ENCODE data around the gene CDC34. TPM values are rescaled to one million over a fixed set of nuclear protein-coding genes. Genes with fewer than 3 reads are reported as not detected.

Gene CDC34
- total RNA-seq, 1 donor: 49.3 TPM

GRCh38 chr19:518598-519231, 12.8 kb upstream of the CDC34 start:
- DNase-seq (ENCODE audit: low read depth in 2 of 3, low spot score in 2 of 3): peak in 2 of 3 donors; percentile 24 to 43

GRCh38 chr19:519449-519865, 12.1 kb upstream of the CDC34 start:
- DNase-seq (ENCODE audit: low read depth in 2 of 3, low spot score in 2 of 3): no peak

GRCh38 chr19:522726-523125, 8.8 kb upstream of the CDC34 start:
- DNase-seq (ENCODE audit: low read depth in 2 of 3, low spot score in 2 of 3): no peak

- no peak for DNase-seq (ENCODE audit: low read depth in 2 of 3, low spot score in 2 of 3)
Observed at GRCh38 chr19:524062-524674, 7.4 kb upstream of the CDC34 start.

- DNase-seq (ENCODE audit: low read depth in 2 of 3, low spot score in 2 of 3): no peak
Observed at GRCh38 chr19:525029-525428, 6.5 kb upstream of the CDC34 start.

GRCh38 chr19:525857-526419, 5.6 kb upstream of the CDC34 start:
- no peak for DNase-seq (ENCODE audit: low read depth in 2 of 3, low spot score in 2 of 3)

- DNase-seq (ENCODE audit: low read depth in 2 of 3, low spot score in 2 of 3): no peak
Observed at GRCh38 chr19:530134-531008, 1.2 kb upstream of the CDC34 start.

- DNase-seq (ENCODE audit: low read depth in 2 of 3, low spot score in 2 of 3): peak; percentile 87 to 94 (median 90)
Observed at GRCh38 chr19:531009-531752, 379 bp upstream of the CDC34 start.

GRCh38 chr19:532561-533363, 1.2 kb downstream of the CDC34 start:
- peak in 2 of 3 donors; percentile 69 to 75 for DNase-seq (ENCODE audit: low read depth in 2 of 3, low spot score in 2 of 3)

GRCh38 chr19:533364-534058, 2.0 kb downstream of the CDC34 start:
- DNase-seq (ENCODE audit: low read depth in 2 of 3, low spot score in 2 of 3): no peak

- no peak for DNase-seq (ENCODE audit: low read depth in 2 of 3, low spot score in 2 of 3)
Observed at GRCh38 chr19:534088-534487, 2.5 kb downstream of the CDC34 start.

- no peak for DNase-seq (ENCODE audit: low read depth in 2 of 3, low spot score in 2 of 3)
Observed at GRCh38 chr19:535017-535835, 3.7 kb downstream of the CDC34 start.

- no peak for DNase-seq (ENCODE audit: low read depth in 2 of 3, low spot score in 2 of 3)
Observed at GRCh38 chr19:536031-536880, 4.7 kb downstream of the CDC34 start.

GRCh38 chr19:536881-537404, 5.4 kb downstream of the CDC34 start:
- no peak for DNase-seq (ENCODE audit: low read depth in 2 of 3, low spot score in 2 of 3)

GRCh38 chr19:538641-539428, 7.3 kb downstream of the CDC34 start:
- no peak for DNase-seq (ENCODE audit: low read depth in 2 of 3, low spot score in 2 of 3)

- no peak for DNase-seq (ENCODE audit: low read depth in 2 of 3, low spot score in 2 of 3)
Observed at GRCh38 chr19:539429-540030, 8.0 kb downstream of the CDC34 start.

Measured in hematopoietic multipotent progenitor cell (in vitro differentiated cells).